ENCODE measurements around the gene INTS13. TPM values are rescaled to one million over a fixed set of nuclear protein-coding genes. Genes with fewer than 3 reads are reported as not detected.
A peak's percentile ranks its signal among the peaks of the same experiment; 100 is the strongest.
"Not testable (repeated sequence)": the region's sequence is repeated elsewhere in the genome, so short reads cannot be mapped to it uniquely, and the experiment has no call there.

Gene INTS13
- total RNA-seq, 1 donor from 2014 or later = 23.7 TPM

GRCh38 chr12:26937443-26937862, 328 bp downstream of the INTS13 start:
- no peak for ATAC-seq
- no peak for DNase-seq (ENCODE audit: missing footprints)
- intact Hi-C loops (cut with DNase I) = loop anchor here (1.0 kb wide), 1 partner anchor 74 kb away; no protein-coding TSS in a partner anchor

GRCh38 chr12:26936559-26937442, 980 bp downstream of the INTS13 start:
- intact Hi-C loops (cut with DNase I) = loop anchor here (1.0 kb wide), 1 partner anchor 74 kb away; no protein-coding TSS in a partner anchor
- ATAC-seq = no peak
- no peak for DNase-seq (ENCODE audit: missing footprints)

GRCh38 chr12:26935636-26936378, 2.0 kb downstream of the INTS13 start:
- DNase-seq (ENCODE audit: missing footprints) = no peak
- intact Hi-C loops (cut with DNase I) = no loop called here

GRCh38 chr12:26929590-26929989, 8.2 kb downstream of the INTS13 start:
- intact Hi-C loops (cut with DNase I) = no loop called here
- ATAC-seq = no peak
- DNase-seq (ENCODE audit: missing footprints) = no peak

More at GRCh38 chr12:26935636-26936378, 2.0 kb downstream of the INTS13 start:
- ATAC-seq = no peak

- intact Hi-C loops (cut with DNase I) = no loop called here
- no peak for ATAC-seq
- DNase-seq (ENCODE audit: missing footprints) = no peak
Measured at GRCh38 chr12:26928661-26929060, 9.1 kb downstream of the INTS13 start.

GRCh38 chr12:26921886-26922285, 15.9 kb downstream of the INTS13 start:
- ATAC-seq = no peak
- intact Hi-C loops (cut with DNase I) = no loop called here

GRCh38 chr12:26919216-26919555, 18.6 kb downstream of the INTS13 start:
- DNase-seq (ENCODE audit: missing footprints) (no peak), ATAC-seq (no peak)
- intact Hi-C loops (cut with DNase I) = no loop called here

More at GRCh38 chr12:26921886-26922285, 15.9 kb downstream of the INTS13 start:
- no peak for DNase-seq (ENCODE audit: missing footprints)

GRCh38 chr12:26918321-26919215, 19.2 kb downstream of the INTS13 start:
- DNase-seq (ENCODE audit: missing footprints) = no peak
- no peak for ATAC-seq
- intact Hi-C loops (cut with DNase I) = no loop called here

- intact Hi-C loops (cut with DNase I) = no loop called here
- DNase-seq (ENCODE audit: missing footprints) = no peak
- ATAC-seq = no peak
Measured at GRCh38 chr12:26906704-26907103, 31.1 kb downstream of the INTS13 start.

GRCh38 chr12:26906024-26906423, 31.8 kb downstream of the INTS13 start:
- intact Hi-C loops (cut with DNase I) = no loop called here
- DNase-seq (ENCODE audit: missing footprints) (no peak), ATAC-seq (no peak)

- ATAC-seq; DNase-seq (ENCODE audit: missing footprints); intact Hi-C loops (cut with DNase I): not testable (repeated sequence)
Measured at GRCh38 chr12:26903396-26903795, 34.4 kb downstream of the INTS13 start.

GRCh38 chr12:26896913-26897312, 40.9 kb downstream of the INTS13 start:
- intact Hi-C loops (cut with DNase I) = no loop called here
- no peak for ATAC-seq
- no peak for DNase-seq (ENCODE audit: missing footprints)

- DNase-seq (ENCODE audit: missing footprints) (no peak), ATAC-seq (no peak)
- intact Hi-C loops (cut with DNase I) = no loop called here
Measured at GRCh38 chr12:26895672-26896071, 42.1 kb downstream of the INTS13 start.

- ATAC-seq (no peak), DNase-seq (ENCODE audit: missing footprints) (no peak)
- intact Hi-C loops (cut with DNase I) = no loop called here
Measured at GRCh38 chr12:26891704-26892103, 46.1 kb downstream of the INTS13 start.

- DNase-seq (ENCODE audit: missing footprints) (no peak), ATAC-seq (no peak)
- intact Hi-C loops (cut with DNase I) = no loop called here
Measured at GRCh38 chr12:26890784-26891183, 47.0 kb downstream of the INTS13 start.

- intact Hi-C loops (cut with DNase I) = loop anchor here (1.0 kb wide), 1 partner anchor 32 kb away; no protein-coding TSS in a partner anchor
- ATAC-seq (peak; percentile 94), DNase-seq (ENCODE audit: missing footprints) (peak; percentile 88)
Measured at GRCh38 chr12:26884765-26885576, 52.8 kb downstream of the INTS13 start.

- intact Hi-C loops (cut with DNase I) = no loop called here
- ATAC-seq = no peak
- no peak for DNase-seq (ENCODE audit: missing footprints)
Measured at GRCh38 chr12:26880625-26881024, 57.2 kb downstream of the INTS13 start.

GRCh38 chr12:26878661-26879119, 59.1 kb downstream of the INTS13 start:
- intact Hi-C loops (cut with DNase I) = loop anchor here (1.0 kb wide), 1 partner anchor 45 kb away; the partner anchor contains the start of gene ITPR2
- ATAC-seq (peak; percentile 92), DNase-seq (ENCODE audit: missing footprints) (peak; percentile 78)
